Measurements from ENCODE around the gene IKZF3. TPM values are rescaled to one million over a fixed set of nuclear protein-coding genes. Genes with fewer than 3 reads are reported as not detected.
"Not testable (repeated sequence)": the region's sequence is repeated elsewhere in the genome, so short reads cannot be mapped to it uniquely, and the experiment has no call there.

The IKZF3 gene
- total and polyA plus RNA-seq, 5 experiments from 2014 or later, result 18.8 to 118 (median 59.2) TPM

GRCh38 chr17:39775031-39775430 lies 89.1 kb downstream of the IKZF3 start:
- DNase-seq (no peak), ATAC-seq (peak in 1 of 2 donors; percentile 13)
- Mint-ChIP-seq H3K4me3 (peak overlapping the region; percentile 81 to 96 (median 91)), H3K36me3 (peaks cover 0 to 41% (median 19%) of the 10 kb centered on the region in 3 donors), H3K27me3 (no peaks in the 10 kb centered on the region), H3K9me3 (no peaks in the 10 kb centered on the region), H3K27ac (peak overlapping the region; percentile 89 to 100 (median 95)), H3K4me1 (peaks cover 49 to 94% (median 88%) of the 10 kb centered on the region in 4 donors)
- POLR2A ChIA-PET, result interaction anchor here (1.4 to 7.1 kb wide), 6 partner anchors 16 to 87 kb away, joined by 3 to 64 read pairs (median 19); no protein-coding TSS in a partner anchor

GRCh38 chr17:39774047-39774446 lies 90.1 kb downstream of the IKZF3 start:
- POLR2A ChIA-PET, result interaction anchor here (4.0 to 7.1 kb wide), 2 partner anchors 15 to 20 kb away, joined by 15 to 64 read pairs; no protein-coding TSS in a partner anchor
- H3K36me3 Mint-ChIP-seq, result peaks cover 0 to 43% (median 20%) of the 10 kb centered on the region in 3 donors
- H3K27ac Mint-ChIP-seq, result peak overlapping the region; percentile 93 to 100 (median 95)
- DNase-seq (no peak), ATAC-seq (no peak)
- H3K4me3 Mint-ChIP-seq, result peak overlapping the region; percentile 54 to 95 (median 83)
- peaks cover 49 to 97% (median 94%) of the 10 kb centered on the region in 4 donors for H3K4me1 Mint-ChIP-seq
- no peaks in the 10 kb centered on the region for H3K27me3 Mint-ChIP-seq
- no peaks in the 10 kb centered on the region for H3K9me3 Mint-ChIP-seq

GRCh38 chr17:39772987-39773934 lies 90.9 kb downstream of the IKZF3 start:
- H3K4me1 Mint-ChIP-seq, result peaks cover 53 to 97% (median 94%) of the 10 kb centered on the region in 4 donors
- no peak for ATAC-seq
- H3K27me3 Mint-ChIP-seq, result no peaks in the 10 kb centered on the region
- peak in 1 of 10 donors; percentile 47 for DNase-seq
- H3K36me3 Mint-ChIP-seq, result peaks cover 0 to 42% (median 26%) of the 10 kb centered on the region in 3 donors
- POLR2A ChIA-PET, result interaction anchor here (1.0 to 7.1 kb wide), 4 partner anchors 18 to 152 kb away, joined by 3 to 64 read pairs (median 12); no protein-coding TSS in a partner anchor
- H3K27ac Mint-ChIP-seq, result peak overlapping the region; percentile 93 to 100 (median 95)
- no peaks in the 10 kb centered on the region for H3K9me3 Mint-ChIP-seq
- H3K4me3 Mint-ChIP-seq, result peak overlapping the region; percentile 52 to 95 (median 82)

GRCh38 chr17:39772415-39772814 lies 91.7 kb downstream of the IKZF3 start:
- Mint-ChIP-seq H3K27me3 (no peaks in the 10 kb centered on the region), H3K36me3 (peaks cover 1 to 46% (median 31%) of the 10 kb centered on the region in 3 donors), H3K4me1 (peaks cover 51 to 97% (median 94%) of the 10 kb centered on the region in 4 donors), H3K9me3 (no peaks in the 10 kb centered on the region), H3K27ac (peak overlapping the region; percentile 93 to 100 (median 95)), H3K4me3 (peak overlapping the region; percentile 52 to 95 (median 82))
- DNase-seq (peak in 2 of 10 donors; percentile 30 to 31), ATAC-seq (no peak)
- POLR2A ChIA-PET, result interaction anchor here (1.0 to 2.3 kb wide), 3 partner anchors 17 to 151 kb away, joined by 3 to 18 read pairs (median 7); no protein-coding TSS in a partner anchor

GRCh38 chr17:39769974-39770587 lies 94.0 kb downstream of the IKZF3 start:
- POLR2A ChIA-PET, result interaction anchor here (0.8 to 2.2 kb wide), 16 partner anchors 9 to 157 kb away, joined by 3 to 27 read pairs (median 4); partner anchors contain the start of genes IKZF3, LRRC3C, MIEN1 and ORMDL3
- H3K27ac Mint-ChIP-seq, result peak overlapping the region; percentile 86 to 100 (median 96)
- peak in 8 of 10 donors; percentile 48 to 78 (median 67) for DNase-seq

GRCh38 chr17:39767147-39767546 lies 97.0 kb downstream of the IKZF3 start:
- Mint-ChIP-seq H3K36me3 (peaks cover 22 to 76% (median 56%) of the 10 kb centered on the region in 3 donors), H3K4me3 (peak overlapping the region; percentile 14 to 89 (median 67)), H3K9me3 (no peaks in the 10 kb centered on the region), H3K27ac (peak overlapping the region; percentile 86 to 100 (median 96)), H3K27me3 (no peaks in the 10 kb centered on the region), H3K4me1 (peaks cover 43 to 94% (median 89%) of the 10 kb centered on the region in 4 donors)
- no peak for DNase-seq
- POLR2A ChIA-PET, result interaction anchor here (1.2 to 1.9 kb wide), 4 partner anchors 10 to 54 kb away, joined by 3 to 6 read pairs (median 5); no protein-coding TSS in a partner anchor
- no peak for ATAC-seq

More at GRCh38 chr17:39769974-39770587, 94.0 kb downstream of the IKZF3 start:
- Mint-ChIP-seq H3K9me3 (no peaks in the 10 kb centered on the region), H3K4me1 (peaks cover 56 to 100% (median 99%) of the 10 kb centered on the region in 4 donors), H3K36me3 (peaks cover 17 to 62% (median 44%) of the 10 kb centered on the region in 3 donors), H3K27me3 (no peaks in the 10 kb centered on the region), H3K4me3 (peak overlapping the region; percentile 33 to 95 (median 82))
- peak; percentile 79 to 85 for ATAC-seq

GRCh38 chr17:39765766-39766165 lies 98.3 kb downstream of the IKZF3 start:
- peaks cover 35 to 92% (median 81%) of the 10 kb centered on the region in 4 donors for H3K4me1 Mint-ChIP-seq
- POLR2A ChIA-PET, result interaction anchor here (1.0 to 2.4 kb wide), 4 partner anchors 10 to 78 kb away, joined by 3 to 18 read pairs (median 4); no protein-coding TSS in a partner anchor
- DNase-seq, result no peak

GRCh38 chr17:39765175-39765574 lies 98.9 kb downstream of the IKZF3 start:
- Mint-ChIP-seq H3K4me3 (peak overlapping the region in 4 of 10 donors; percentile 16 to 36 (median 34)), H3K9me3 (no peaks in the 10 kb centered on the region), H3K4me1 (peaks cover 33 to 90% (median 78%) of the 10 kb centered on the region in 4 donors), H3K27ac (peak overlapping the region; percentile 41 to 100 (median 93)), H3K27me3 (no peaks in the 10 kb centered on the region), H3K36me3 (peaks cover 22 to 75% (median 61%) of the 10 kb centered on the region in 3 donors)
- DNase-seq (no peak), ATAC-seq (no peak)
- POLR2A ChIA-PET, result interaction anchor here (1.0 to 2.4 kb wide), 3 partner anchors 10 to 78 kb away, joined by 3 to 18 read pairs (median 3); no protein-coding TSS in a partner anchor

More at GRCh38 chr17:39765766-39766165, 98.3 kb downstream of the IKZF3 start:
- Mint-ChIP-seq H3K27me3 (no peaks in the 10 kb centered on the region), H3K27ac (peak overlapping the region; percentile 66 to 100 (median 95)), H3K9me3 (no peaks in the 10 kb centered on the region), H3K4me3 (peak overlapping the region in 3 of 10 donors; percentile 11 to 50 (median 16)), H3K36me3 (peaks cover 22 to 74% (median 61%) of the 10 kb centered on the region in 3 donors)
- ATAC-seq, result no peak

- Mint-ChIP-seq H3K27ac (peak overlapping the region in 4 of 10 donors; percentile 69 to 98 (median 76)), H3K4me1 (peaks cover 31 to 88% (median 76%) of the 10 kb centered on the region in 4 donors), H3K36me3 (peaks cover 22 to 71% (median 59%) of the 10 kb centered on the region in 3 donors)
- POLR2A ChIA-PET, result interaction anchor here (1.0 to 2.4 kb wide), 6 partner anchors 9 to 163 kb away, joined by 3 to 18 read pairs (median 3); partner anchors contain the start of genes LRRC3C and ORMDL3
- not testable (repeated sequence) for DNase-seq, H3K27me3 Mint-ChIP-seq, H3K4me3 Mint-ChIP-seq, H3K9me3 Mint-ChIP-seq, ATAC-seq
Measured at GRCh38 chr17:39764171-39764570, 99.9 kb downstream of the IKZF3 start.

- peak overlapping the region; percentile 17 to 88 (median 68) for H3K27ac Mint-ChIP-seq
- no peaks in the 10 kb centered on the region for H3K9me3 Mint-ChIP-seq
- H3K27me3 Mint-ChIP-seq, result no peaks in the 10 kb centered on the region
- H3K4me1 Mint-ChIP-seq, result peaks cover 27 to 88% (median 76%) of the 10 kb centered on the region in 4 donors
- DNase-seq (no peak), ATAC-seq (no peak)
- POLR2A ChIA-PET, result interaction anchor here (1.1 to 1.2 kb wide), 2 partner anchors 34 to 82 kb away, joined by 3 read pairs; no protein-coding TSS in a partner anchor
- H3K4me3 Mint-ChIP-seq, result peak overlapping the region in 2 of 10 donors; percentile 12 to 36
- peaks cover 22 to 66% (median 52%) of the 10 kb centered on the region in 3 donors for H3K36me3 Mint-ChIP-seq
Measured at GRCh38 chr17:39763051-39763820, 100.9 kb downstream of the IKZF3 start.

All from naive thymus-derived CD8-positive, alpha-beta T cell (primary cell).